ENCODE data around the gene TMEM86A.

TMEM86A gene

GRCh38 chr11:18706330-18707243, 8.0 kb downstream of the TMEM86A start:
- Mint-ChIP-seq H3K36me3 (ENCODE audit: low read depth) (peaks cover 5% of the 10 kb centered on the region), H3K4me1 (ENCODE audit: low read depth) (peaks cover 23% of the 10 kb centered on the region), H3K4me3 (peak overlapping the region; percentile 80), H3K27me3 (no peaks in the 10 kb centered on the region), H3K9me3 (no peaks in the 10 kb centered on the region), H3K27ac (peak overlapping the region; percentile 84)

GRCh38 chr11:18707811-18708340, 9.3 kb downstream of the TMEM86A start:
- no peak overlapping the region for H3K27ac Mint-ChIP-seq
- no peaks in the 10 kb centered on the region for H3K27me3 Mint-ChIP-seq
- peaks cover 23% of the 10 kb centered on the region for H3K4me1 Mint-ChIP-seq (ENCODE audit: low read depth)
- H3K4me3 Mint-ChIP-seq, result no peak overlapping the region
- H3K9me3 Mint-ChIP-seq, result no peaks in the 10 kb centered on the region
- peaks cover 5% of the 10 kb centered on the region for H3K36me3 Mint-ChIP-seq (ENCODE audit: low read depth)

- no peaks in the 10 kb centered on the region for H3K9me3 Mint-ChIP-seq
Observed at GRCh38 chr11:18709414-18709813, 10.8 kb downstream of the TMEM86A start.

GRCh38 chr11:18710545-18710944, 12.0 kb downstream of the TMEM86A start:
- no peaks in the 10 kb centered on the region for H3K36me3 Mint-ChIP-seq (ENCODE audit: low read depth)
- H3K27ac Mint-ChIP-seq, result no peak overlapping the region
- H3K4me1 Mint-ChIP-seq (ENCODE audit: low read depth), result peaks cover 14% of the 10 kb centered on the region
- no peak overlapping the region for H3K4me3 Mint-ChIP-seq
- H3K27me3 Mint-ChIP-seq, result no peaks in the 10 kb centered on the region
- no peaks in the 10 kb centered on the region for H3K9me3 Mint-ChIP-seq

More at GRCh38 chr11:18709414-18709813, 10.8 kb downstream of the TMEM86A start:
- H3K4me1 Mint-ChIP-seq (ENCODE audit: low read depth), result peaks cover 23% of the 10 kb centered on the region
- no peaks in the 10 kb centered on the region for H3K27me3 Mint-ChIP-seq
- no peak overlapping the region for H3K27ac Mint-ChIP-seq
- no peak overlapping the region for H3K4me3 Mint-ChIP-seq
- H3K36me3 Mint-ChIP-seq (ENCODE audit: low read depth), result no peaks in the 10 kb centered on the region

- Mint-ChIP-seq H3K4me3 (no peak overlapping the region), H3K36me3 (ENCODE audit: low read depth) (no peaks in the 10 kb centered on the region), H3K9me3 (no peaks in the 10 kb centered on the region), H3K4me1 (ENCODE audit: low read depth) (no peaks in the 10 kb centered on the region), H3K27me3 (no peaks in the 10 kb centered on the region), H3K27ac (no peak overlapping the region)
Observed at GRCh38 chr11:18713646-18714442, 15.3 kb downstream of the TMEM86A start.

- Mint-ChIP-seq H3K27me3 (no peaks in the 10 kb centered on the region), H3K4me3 (no peak overlapping the region), H3K27ac (no peak overlapping the region), H3K9me3 (no peaks in the 10 kb centered on the region), H3K36me3 (ENCODE audit: low read depth) (no peaks in the 10 kb centered on the region), H3K4me1 (ENCODE audit: low read depth) (no peaks in the 10 kb centered on the region)
Observed at GRCh38 chr11:18714443-18714780, 15.8 kb downstream of the TMEM86A start.

- Mint-ChIP-seq H3K4me3 (no peak overlapping the region), H3K9me3 (no peaks in the 10 kb centered on the region), H3K4me1 (ENCODE audit: low read depth) (peaks cover under 1% of the 10 kb centered on the region), H3K27ac (no peak overlapping the region), H3K36me3 (ENCODE audit: low read depth) (no peaks in the 10 kb centered on the region), H3K27me3 (no peaks in the 10 kb centered on the region)
Observed at GRCh38 chr11:18715476-18715875, 16.9 kb downstream of the TMEM86A start.

- no peaks in the 10 kb centered on the region for H3K36me3 Mint-ChIP-seq (ENCODE audit: low read depth)
- peaks cover 16% of the 10 kb centered on the region for H3K4me1 Mint-ChIP-seq (ENCODE audit: low read depth)
- peak overlapping the region; percentile 86 for H3K4me3 Mint-ChIP-seq
- no peaks in the 10 kb centered on the region for H3K27me3 Mint-ChIP-seq
- H3K27ac Mint-ChIP-seq, result no peak overlapping the region
- no peaks in the 10 kb centered on the region for H3K9me3 Mint-ChIP-seq
Observed at GRCh38 chr11:18720091-18720807, 21.7 kb downstream of the TMEM86A start.

GRCh38 chr11:18720808-18721560, 22.4 kb downstream of the TMEM86A start:
- Mint-ChIP-seq H3K4me1 (ENCODE audit: low read depth) (peaks cover 16% of the 10 kb centered on the region), H3K9me3 (no peaks in the 10 kb centered on the region), H3K36me3 (ENCODE audit: low read depth) (no peaks in the 10 kb centered on the region), H3K27ac (peak overlapping the region; percentile 36), H3K4me3 (peak overlapping the region; percentile 86), H3K27me3 (no peaks in the 10 kb centered on the region)

GRCh38 chr11:18721561-18722292, 23.1 kb downstream of the TMEM86A start:
- H3K4me1 Mint-ChIP-seq (ENCODE audit: low read depth), result peaks cover 16% of the 10 kb centered on the region
- H3K4me3 Mint-ChIP-seq, result peak overlapping the region; percentile 86
- H3K9me3 Mint-ChIP-seq, result no peaks in the 10 kb centered on the region
- H3K27ac Mint-ChIP-seq, result peak overlapping the region; percentile 36
- no peaks in the 10 kb centered on the region for H3K36me3 Mint-ChIP-seq (ENCODE audit: low read depth)
- no peaks in the 10 kb centered on the region for H3K27me3 Mint-ChIP-seq

GRCh38 chr11:18722293-18722637, 23.7 kb downstream of the TMEM86A start:
- Mint-ChIP-seq H3K4me3 (peak overlapping the region; percentile 86), H3K36me3 (ENCODE audit: low read depth) (no peaks in the 10 kb centered on the region), H3K9me3 (no peaks in the 10 kb centered on the region), H3K27me3 (no peaks in the 10 kb centered on the region), H3K4me1 (ENCODE audit: low read depth) (peaks cover 16% of the 10 kb centered on the region), H3K27ac (no peak overlapping the region)

GRCh38 chr11:18723991-18724390, 25.4 kb downstream of the TMEM86A start:
- H3K9me3 Mint-ChIP-seq, result no peaks in the 10 kb centered on the region
- H3K27ac Mint-ChIP-seq, result no peak overlapping the region
- no peak overlapping the region for H3K4me3 Mint-ChIP-seq
- H3K4me1 Mint-ChIP-seq (ENCODE audit: low read depth), result peaks cover 25% of the 10 kb centered on the region
- H3K36me3 Mint-ChIP-seq (ENCODE audit: low read depth), result no peaks in the 10 kb centered on the region
- no peaks in the 10 kb centered on the region for H3K27me3 Mint-ChIP-seq

GRCh38 chr11:18726040-18726439, 27.5 kb downstream of the TMEM86A start, which contains the start of gene IGSF22:
TSS of gene IGSF22 (minus strand) at chr11:18726188. CDS start at chr11:18724236, 1,952 bp downstream.
- Mint-ChIP-seq H3K36me3 (ENCODE audit: low read depth) (no peaks in the 10 kb centered on the region), H3K4me1 (ENCODE audit: low read depth) (peaks cover 21% of the 10 kb centered on the region), H3K27me3 (no peaks in the 10 kb centered on the region), H3K9me3 (no peaks in the 10 kb centered on the region), H3K4me3 (no peak within 1 kb of the TSS), H3K27ac (no peak within 1 kb of the TSS)
